HEK293T (cell line): ENCODE data around the gene MB.

Experiments
- ARNT ChIP-seq: fragments of 450-650 bp; IDR thresholded peaks from 2 replicates; pipeline ENCODE4 v1.6.1; 2017; ENCODE audit warnings: mild to moderate bottlenecking
- BHLHE40 ChIP-seq: fragments of 450-650 bp; IDR thresholded peaks from 2 replicates; pipeline ENCODE4 v1.6.1; 2016; ENCODE audit warnings: mild to moderate bottlenecking, moderate library complexity, borderline replicate concordance
- ELF4 ChIP-seq: fragments of 450-650 bp; IDR thresholded peaks from 2 replicates; pipeline ENCODE4 v1.6.1; 2017; ENCODE audit warnings: antibody characterized with exemption
- FOXA1 ChIP-seq: fragments of 450-650 bp; IDR thresholded peaks from 2 replicates; pipeline ENCODE4 v1.6.1; 2016; ENCODE audit warnings: mild to moderate bottlenecking
- FOXK2 ChIP-seq: fragments of 450-650 bp; IDR thresholded peaks from 2 replicates; pipeline ENCODE4 v1.6.1; 2016; ENCODE audit warnings: mild to moderate bottlenecking
- FOXM1 ChIP-seq: fragments of 450-650 bp; IDR thresholded peaks from 2 replicates; pipeline ENCODE4 v1.6.1; 2017; ENCODE audit warnings: mild to moderate bottlenecking, borderline replicate concordance
- LEF1 ChIP-seq: fragments of 450-650 bp; IDR thresholded peaks from 2 replicates; pipeline ENCODE4 v1.6.1; 2017; ENCODE audit warnings: mild to moderate bottlenecking, borderline replicate concordance
- NFRKB ChIP-seq: fragments of 450-650 bp; IDR thresholded peaks from 2 replicates; pipeline ENCODE4 v1.6.1; 2016; ENCODE audit warnings: mild to moderate bottlenecking, moderate library complexity
- SP1 ChIP-seq: fragments of 450-650 bp; IDR thresholded peaks from 2 replicates; pipeline ENCODE4 v1.6.1; 2017
- SUZ12 ChIP-seq: fragments of 450-650 bp; IDR thresholded peaks from 2 replicates; pipeline ENCODE4 v1.6.1; 2016; ENCODE audit warnings: mild to moderate bottlenecking
- TARDBP ChIP-seq: fragments of 450-650 bp; IDR thresholded peaks from 2 replicates; pipeline ENCODE4 v1.6.1; 2016

DNA sequence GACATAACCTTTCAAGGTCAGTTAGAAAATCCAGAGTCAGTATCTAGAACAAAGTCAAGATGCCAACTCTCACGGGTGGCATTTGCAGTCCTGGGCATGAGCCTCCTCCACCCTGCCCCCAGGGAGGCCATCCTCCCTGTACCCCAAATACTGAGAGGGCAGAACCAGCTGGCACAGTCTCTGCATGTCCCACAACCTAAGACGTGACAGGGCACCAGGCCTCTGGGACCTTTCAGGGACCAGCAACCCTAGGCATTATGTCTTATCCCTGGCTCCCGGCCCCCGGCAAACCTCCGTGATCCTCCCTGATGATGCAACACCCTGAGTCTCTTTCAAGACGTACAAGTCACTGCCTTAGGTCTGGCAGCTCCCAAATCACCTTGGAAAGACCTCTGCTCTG lies 2.0 kb downstream of the MB start:
- TF ChIP-seq SUZ12 (no peak), FOXA1 (no peak), BHLHE40 (no peak), ELF4 (no peak), SP1 (no peak), TARDBP (no peak), NFRKB (no peak), FOXM1 (no peak), ARNT (no peak), LEF1 (no peak), FOXK2 (no peak)
